Astrocyte (in vitro differentiated cells and primary cell): ENCODE measurements around the gene FBLN2. TPM values are rescaled to one million over a fixed set of nuclear protein-coding genes. Genes with fewer than 3 reads are reported as not detected.

ENCODE experiments used
- DNase-seq: peaks from one replicate; pipeline ENCODE4 v3.0.0-alpha.2; 2010; ENCODE audit warnings: low read depth
- FAIRE-seq: peaks from 2 replicates; lab custom pipeline; 2011; peaks lifted over from hg19 to GRCh38; lab: Jason Lieb, UNC
- H2AFZ ChIP-seq: 2 replicates; pipeline ENCODE4 v1.6.0; 2012; ENCODE audit warnings: low read depth, low read length, inconsistent platforms
- H3K27ac ChIP-seq: 2 replicates; pipeline ENCODE4 v1.5.1; 2011; ENCODE audit warnings: low read depth, low read length, inconsistent platforms
- H3K27me3 ChIP-seq: 2 replicates; pipeline ENCODE4 v1.6.0; 2011; ENCODE audit warnings: low read length, inconsistent platforms; ENCODE audit not compliant: insufficient read depth
- H3K36me3 ChIP-seq: 2 replicates; pipeline ENCODE4 v1.5.1; 2011; ENCODE audit warnings: low read length, inconsistent platforms; ENCODE audit not compliant: insufficient read depth
- H3K4me1 ChIP-seq: 2 replicates; pipeline ENCODE4 v1.5.1; 2011; ENCODE audit warnings: low read length, inconsistent platforms; ENCODE audit not compliant: insufficient read depth
- H3K4me2 ChIP-seq: 2 replicates; pipeline ENCODE4 v1.6.0; 2012; ENCODE audit warnings: low read length, inconsistent platforms
- H3K4me3 ChIP-seq: 2 replicates; pipeline ENCODE4 v1.5.1; 2011; ENCODE audit warnings: low read depth, mild to moderate bottlenecking, low read length, inconsistent platforms; ENCODE audit not compliant: insufficient read depth
- H3K79me2 ChIP-seq: 2 replicates; pipeline ENCODE4 v1.6.0; 2012; ENCODE audit warnings: mild to moderate bottlenecking, low read length, inconsistent platforms; ENCODE audit not compliant: insufficient read depth
- H3K9ac ChIP-seq: 2 replicates; pipeline ENCODE4 v1.6.0; 2012; ENCODE audit warnings: mild to moderate bottlenecking, low read length, inconsistent platforms
- H3K9me3 ChIP-seq: 2 replicates; pipeline ENCODE4 v1.5.1; 2012; ENCODE audit warnings: low read depth, mild to moderate bottlenecking, low read length, inconsistent platforms; ENCODE audit not compliant: insufficient read depth
- H4K20me1 ChIP-seq: 2 replicates; pipeline ENCODE4 v1.6.0; 2012; ENCODE audit warnings: low read length, inconsistent platforms; ENCODE audit not compliant: insufficient read depth
- H3K27ac Mint-ChIP-seq: one replicate; pipeline ENCODE4 v1.8.0; 2021; ENCODE audit warnings: mild to moderate bottlenecking, mixed read lengths; ENCODE audit not compliant: unreplicated experiment
- H3K27me3 Mint-ChIP-seq: one replicate; pipeline ENCODE4 v1.8.0; 2021; ENCODE audit warnings: low read depth, mixed read lengths; ENCODE audit not compliant: unreplicated experiment
- H3K36me3 Mint-ChIP-seq: one replicate; pipeline ENCODE4 v1.8.0; 2021; ENCODE audit warnings: low read depth, mixed read lengths; ENCODE audit not compliant: unreplicated experiment
- H3K4me1 Mint-ChIP-seq: one replicate; pipeline ENCODE4 v1.8.0; 2021; ENCODE audit warnings: low read depth, mixed read lengths; ENCODE audit not compliant: unreplicated experiment
- H3K4me3 Mint-ChIP-seq: one replicate; pipeline ENCODE4 v1.8.0; 2021; ENCODE audit warnings: mild to moderate bottlenecking, moderate library complexity, mixed read lengths; ENCODE audit not compliant: unreplicated experiment
- H3K9me3 Mint-ChIP-seq: one replicate; pipeline ENCODE4 v1.8.0; 2021; ENCODE audit warnings: mild to moderate bottlenecking, mixed read lengths; ENCODE audit not compliant: unreplicated experiment
- EZH2 ChIP-seq: IDR thresholded peaks from 2 replicates; pipeline ENCODE4 v1.6.1; 2012; ENCODE audit warnings: mild to moderate bottlenecking, low read length, inconsistent platforms; ENCODE audit not compliant: insufficient read depth
- total RNA-seq: library from RNA; stranded (reverse); gene quantifications from 2 replicates; pipeline ENCODE4 v1.2.1, GENCODE V29; 2021
- TF ChIP-seq, protein P1 (sequence below): IDR thresholded peaks from 2 replicates; pipeline ENCODE4 v1.5.1; 2011; ENCODE audit warnings: low read depth, mild to moderate bottlenecking, inconsistent platforms, low read length, moderate library complexity; ENCODE audit not compliant: insufficient read depth

The FBLN2 gene
- total RNA-seq, 1 donor from 2014 or later: 36.6 TPM

GRCh38 chr3:13637311-13637891 is 88.5 kb downstream of the FBLN2 start:
- no peaks in the 10 kb centered on the region for H3K36me3 ChIP-seq
- H3K27ac ChIP-seq: no peak overlapping the region
- H3K79me2 ChIP-seq: no peaks in the 10 kb centered on the region
- no peak overlapping the region for H2AFZ ChIP-seq
- no peaks in the 10 kb centered on the region for H3K9me3 ChIP-seq
- no peaks in the 10 kb centered on the region for H3K9me3 Mint-ChIP-seq
- H3K27ac Mint-ChIP-seq: no peak overlapping the region
- H3K4me2 ChIP-seq: no peak overlapping the region
- H3K4me1 ChIP-seq: peaks cover 2% of the 10 kb centered on the region
- H3K9ac ChIP-seq: no peak overlapping the region
- H3K4me3 Mint-ChIP-seq: no peak overlapping the region
- H3K27me3 ChIP-seq: peaks cover 6% of the 10 kb centered on the region
- no peaks in the 10 kb centered on the region for H4K20me1 ChIP-seq
- H3K36me3 Mint-ChIP-seq: peaks cover 2% of the 10 kb centered on the region
- no peak overlapping the region for H3K4me3 ChIP-seq
- DNase-seq (no peak), FAIRE-seq (no peak)
- peaks cover 53% of the 10 kb centered on the region for H3K27me3 Mint-ChIP-seq
- H3K4me1 Mint-ChIP-seq: no peaks in the 10 kb centered on the region
- TF ChIP-seq, protein P1, sequence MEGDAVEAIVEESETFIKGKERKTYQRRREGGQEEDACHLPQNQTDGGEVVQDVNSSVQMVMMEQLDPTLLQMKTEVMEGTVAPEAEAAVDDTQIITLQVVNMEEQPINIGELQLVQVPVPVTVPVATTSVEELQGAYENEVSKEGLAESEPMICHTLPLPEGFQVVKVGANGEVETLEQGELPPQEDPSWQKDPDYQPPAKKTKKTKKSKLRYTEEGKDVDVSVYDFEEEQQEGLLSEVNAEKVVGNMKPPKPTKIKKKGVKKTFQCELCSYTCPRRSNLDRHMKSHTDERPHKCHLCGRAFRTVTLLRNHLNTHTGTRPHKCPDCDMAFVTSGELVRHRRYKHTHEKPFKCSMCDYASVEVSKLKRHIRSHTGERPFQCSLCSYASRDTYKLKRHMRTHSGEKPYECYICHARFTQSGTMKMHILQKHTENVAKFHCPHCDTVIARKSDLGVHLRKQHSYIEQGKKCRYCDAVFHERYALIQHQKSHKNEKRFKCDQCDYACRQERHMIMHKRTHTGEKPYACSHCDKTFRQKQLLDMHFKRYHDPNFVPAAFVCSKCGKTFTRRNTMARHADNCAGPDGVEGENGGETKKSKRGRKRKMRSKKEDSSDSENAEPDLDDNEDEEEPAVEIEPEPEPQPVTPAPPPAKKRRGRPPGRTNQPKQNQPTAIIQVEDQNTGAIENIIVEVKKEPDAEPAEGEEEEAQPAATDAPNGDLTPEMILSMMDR: no peak
- no peak for TF ChIP-seq EZH2

- no peaks in the 10 kb centered on the region for H3K4me1 Mint-ChIP-seq
- Histone ChIP-seq H3K36me3 (no peaks in the 10 kb centered on the region), H4K20me1 (no peaks in the 10 kb centered on the region), H3K4me2 (no peak overlapping the region), H2AFZ (no peak overlapping the region), H3K4me3 (no peak overlapping the region), H3K9me3 (no peaks in the 10 kb centered on the region), H3K4me1 (peaks cover 7% of the 10 kb centered on the region), H3K27ac (no peak overlapping the region), H3K27me3 (peaks cover 6% of the 10 kb centered on the region), H3K9ac (no peak overlapping the region), H3K79me2 (no peaks in the 10 kb centered on the region)
- H3K9me3 Mint-ChIP-seq: no peaks in the 10 kb centered on the region
- no peak for DNase-seq
- H3K27me3 Mint-ChIP-seq: peaks cover 58% of the 10 kb centered on the region
- no peak for FAIRE-seq
- no peak overlapping the region for H3K27ac Mint-ChIP-seq
- no peaks in the 10 kb centered on the region for H3K36me3 Mint-ChIP-seq
- no peak overlapping the region for H3K4me3 Mint-ChIP-seq
- no peak for TF ChIP-seq EZH2
- TF ChIP-seq, protein P1: no peak
Measured at GRCh38 chr3:13637953-13638352, 89.0 kb downstream of the FBLN2 start.

DNA sequence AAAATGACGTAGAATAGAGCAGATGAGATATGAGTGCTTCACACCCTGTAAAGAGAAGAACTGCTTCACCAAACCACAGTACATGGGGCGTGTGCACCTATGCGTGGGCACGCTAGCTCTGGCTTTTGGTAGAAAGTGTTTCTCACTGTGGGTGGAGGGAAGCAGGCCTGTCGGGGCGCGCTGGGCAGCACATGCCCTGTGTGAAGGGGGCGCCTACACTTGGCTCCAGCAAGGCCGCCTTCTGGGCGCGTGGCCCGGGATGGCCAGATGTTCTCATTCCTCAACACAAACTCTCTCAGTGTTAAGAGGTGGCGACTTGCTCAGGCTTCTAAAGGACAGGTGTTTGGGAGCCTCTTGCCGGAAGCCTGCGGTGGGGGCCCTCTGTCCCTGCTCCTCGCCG is 90.0 kb downstream of the FBLN2 start:
- FAIRE-seq (no peak), DNase-seq (no peak)
- Histone ChIP-seq H3K27ac (no peak overlapping the region), H4K20me1 (no peaks in the 10 kb centered on the region), H3K27me3 (peaks cover 6% of the 10 kb centered on the region), H2AFZ (no peak overlapping the region), H3K4me2 (no peak overlapping the region), H3K9me3 (no peaks in the 10 kb centered on the region), H3K4me3 (no peak overlapping the region), H3K79me2 (no peaks in the 10 kb centered on the region), H3K36me3 (no peaks in the 10 kb centered on the region), H3K9ac (no peak overlapping the region), H3K4me1 (peaks cover 7% of the 10 kb centered on the region)
- Mint-ChIP-seq H3K27ac (no peak overlapping the region), H3K27me3 (peaks cover 52% of the 10 kb centered on the region), H3K4me3 (no peak overlapping the region), H3K9me3 (no peaks in the 10 kb centered on the region), H3K4me1 (no peaks in the 10 kb centered on the region), H3K36me3 (no peaks in the 10 kb centered on the region)
- TF ChIP-seq, protein P1: no peak
- no peak for TF ChIP-seq EZH2
